Stimulated activated CD8-positive, alpha-beta memory T cell treated with anti-CD3 and anti-CD28 coated beads, Interleukin-12 subunit alpha, Interleukin-12 subunit beta, amount 100 ng/mL, for 4 hours (primary cell): ENCODE data around the gene FAM229B.
"Not testable (repeated sequence)": the region's sequence is repeated elsewhere in the genome, so short reads cannot be mapped to it uniquely, and the experiment has no call there.

Source experiments
- DNase-seq: peaks from one replicate; pipeline ENCODE4 v3.0.0-alpha.2; 2020; ENCODE audit warnings: low read depth

Gene FAM229B

GRCh38 chr6:112087136-112087911 is at the start of gene FAM229B, which contains the start of gene TUBE1:
TSS of gene FAM229B (plus strand) at chr6:112087591. CDS start at chr6:112099284, 11,693 bp downstream.
TSS of gene TUBE1 (minus strand) at chr6:112087482. CDS start at chr6:112087434, 48 bp downstream.
- DNase-seq, result peak; percentile 79

GRCh38 chr6:112037783-112038216 is 49.6 kb upstream of the FAM229B start:
- no peak for DNase-seq

GRCh38 chr6:112038268-112038667 is 49.1 kb upstream of the FAM229B start:
- no peak for DNase-seq

GRCh38 chr6:112038756-112039430 is 48.5 kb upstream of the FAM229B start:
- DNase-seq, result no peak

- no peak for DNase-seq
Measured at GRCh38 chr6:112039431-112039770, 48.0 kb upstream of the FAM229B start.

- DNase-seq, result no peak
Measured at GRCh38 chr6:112040956-112041355, 46.4 kb upstream of the FAM229B start.

GRCh38 chr6:112041535-112041934 is 45.9 kb upstream of the FAM229B start:
- no peak for DNase-seq

- DNase-seq, result peak; percentile 77
Measured at GRCh38 chr6:112043032-112044007, 44.1 kb upstream of the FAM229B start.

GRCh38 chr6:112044196-112044595 is 43.2 kb upstream of the FAM229B start:
- DNase-seq, result no peak

- DNase-seq, result no peak
Measured at GRCh38 chr6:112044856-112045255, 42.5 kb upstream of the FAM229B start.

GRCh38 chr6:112047523-112047922 is 39.9 kb upstream of the FAM229B start:
- not testable (repeated sequence) for DNase-seq

GRCh38 chr6:112049026-112049799 is 38.2 kb upstream of the FAM229B start:
- no peak for DNase-seq

GRCh38 chr6:112049996-112050395 is 37.4 kb upstream of the FAM229B start:
- no peak for DNase-seq

GRCh38 chr6:112050429-112050828 is 37.0 kb upstream of the FAM229B start:
- DNase-seq, result no peak

GRCh38 chr6:112051251-112051740 is 36.1 kb upstream of the FAM229B start:
- DNase-seq, result not testable (repeated sequence)

GRCh38 chr6:112054001-112054400 is 33.4 kb upstream of the FAM229B start, which contains the start of gene CCN6:
TSS of gene CCN6 (plus strand) at chr6:112054104. CDS start at chr6:112054358, 254 bp downstream.
- no peak for DNase-seq

GRCh38 chr6:112054555-112055190 is 32.7 kb upstream of the FAM229B start:
- DNase-seq, result no peak

GRCh38 chr6:112058243-112059032 is 29.0 kb upstream of the FAM229B start:
- DNase-seq, result no peak

GRCh38 chr6:112061605-112062004 is 25.8 kb upstream of the FAM229B start:
- DNase-seq, result no peak

- DNase-seq, result no peak
Measured at GRCh38 chr6:112062966-112063365, 24.4 kb upstream of the FAM229B start.
